Neural cell (in vitro differentiated cells): Measurements from ENCODE around the gene ATP13A1.

ENCODE experiments used
- EP300 ChIP-seq: fragments of 450-650 bp; conservative IDR thresholded peaks from 2 replicates; pipeline ENCODE4 v1.6.1; 2014; ENCODE audit warnings: antibody characterized with exemption, mild to moderate bottlenecking, moderate library complexity; ENCODE audit not compliant: poor library complexity, severe bottlenecking
- EZH2 ChIP-seq: fragments of 200-600, 300-800 bp; shearing (Covaris generic), sonication (generic); IDR thresholded peaks from 2 replicates; pipeline ENCODE4 v1.6.1; 2014; ENCODE audit warnings: antibody characterized with exemption, low read length, borderline replicate concordance, mild to moderate bottlenecking; ENCODE audit not compliant: insufficient read depth, poor library complexity, severe bottlenecking
- RAD21 ChIP-seq: fragments of 450-650 bp; conservative IDR thresholded peaks from 2 replicates; pipeline ENCODE4 v1.6.1; 2014; ENCODE audit warnings: antibody characterized with exemption, mild to moderate bottlenecking, moderate library complexity
- SMC3 ChIP-seq: fragments of 450-650 bp; conservative IDR thresholded peaks from 2 replicates; pipeline ENCODE4 v1.6.1; 2014; ENCODE audit warnings: antibody characterized with exemption, mild to moderate bottlenecking, moderate library complexity; ENCODE audit not compliant: poor library complexity
- TF ChIP-seq, protein P1 (sequence below): fragments of 450-650 bp; IDR thresholded peaks from 2 replicates; pipeline ENCODE4 v1.5.1; 2014; ENCODE audit warnings: antibody characterized with exemption, mild to moderate bottlenecking, moderate library complexity; ENCODE audit not compliant: poor library complexity, severe bottlenecking
- TF ChIP-seq, protein P2 (sequence below): IDR thresholded peaks from 2 replicates; pipeline ENCODE4 v1.6.1; 2012; ENCODE audit warnings: borderline replicate concordance

DNA sequence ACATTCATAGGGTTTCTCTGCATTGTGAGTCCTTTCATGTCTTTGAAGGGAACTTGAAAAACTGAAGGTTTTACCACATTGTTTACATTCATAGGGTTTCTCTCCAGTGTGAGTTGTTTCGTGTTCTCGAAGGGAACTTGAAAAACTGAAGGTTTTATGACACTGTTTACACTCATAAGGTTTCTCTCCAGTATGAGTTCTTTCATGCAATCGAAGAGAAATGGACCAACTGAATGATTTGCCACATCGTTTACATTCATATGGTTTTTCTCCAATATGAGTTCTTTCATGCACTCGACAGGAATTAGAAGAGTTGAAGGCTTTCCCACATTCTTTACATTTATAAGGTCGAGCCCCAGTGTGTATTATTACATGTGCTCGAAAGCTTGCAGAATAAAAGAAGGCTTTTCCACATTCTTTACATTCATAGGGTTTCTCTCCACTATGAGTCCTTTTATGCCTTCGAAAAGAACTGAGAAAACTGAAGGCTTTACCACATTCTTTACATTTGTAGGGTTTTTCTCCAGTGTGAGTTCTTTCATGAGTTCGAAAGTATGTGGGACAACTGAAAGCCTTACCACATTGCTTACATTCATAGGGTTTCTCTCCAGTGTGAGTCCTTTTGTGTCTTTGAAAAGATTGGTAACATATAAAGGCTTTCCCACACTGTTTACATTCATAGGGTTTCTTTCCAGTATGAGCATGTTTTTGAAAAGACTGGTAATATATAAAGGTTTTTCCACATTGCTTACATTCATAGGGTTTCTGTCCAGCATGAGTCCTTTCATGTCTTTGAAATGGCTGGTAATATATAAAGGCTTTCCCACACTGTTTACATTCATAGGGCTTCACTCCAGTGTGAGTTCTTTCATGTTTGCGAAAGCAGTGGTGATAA, 48.7 kb upstream of the ATP13A1 start:
- TF ChIP-seq, protein P1, sequence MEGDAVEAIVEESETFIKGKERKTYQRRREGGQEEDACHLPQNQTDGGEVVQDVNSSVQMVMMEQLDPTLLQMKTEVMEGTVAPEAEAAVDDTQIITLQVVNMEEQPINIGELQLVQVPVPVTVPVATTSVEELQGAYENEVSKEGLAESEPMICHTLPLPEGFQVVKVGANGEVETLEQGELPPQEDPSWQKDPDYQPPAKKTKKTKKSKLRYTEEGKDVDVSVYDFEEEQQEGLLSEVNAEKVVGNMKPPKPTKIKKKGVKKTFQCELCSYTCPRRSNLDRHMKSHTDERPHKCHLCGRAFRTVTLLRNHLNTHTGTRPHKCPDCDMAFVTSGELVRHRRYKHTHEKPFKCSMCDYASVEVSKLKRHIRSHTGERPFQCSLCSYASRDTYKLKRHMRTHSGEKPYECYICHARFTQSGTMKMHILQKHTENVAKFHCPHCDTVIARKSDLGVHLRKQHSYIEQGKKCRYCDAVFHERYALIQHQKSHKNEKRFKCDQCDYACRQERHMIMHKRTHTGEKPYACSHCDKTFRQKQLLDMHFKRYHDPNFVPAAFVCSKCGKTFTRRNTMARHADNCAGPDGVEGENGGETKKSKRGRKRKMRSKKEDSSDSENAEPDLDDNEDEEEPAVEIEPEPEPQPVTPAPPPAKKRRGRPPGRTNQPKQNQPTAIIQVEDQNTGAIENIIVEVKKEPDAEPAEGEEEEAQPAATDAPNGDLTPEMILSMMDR = no peak
- TF ChIP-seq, protein P2, sequence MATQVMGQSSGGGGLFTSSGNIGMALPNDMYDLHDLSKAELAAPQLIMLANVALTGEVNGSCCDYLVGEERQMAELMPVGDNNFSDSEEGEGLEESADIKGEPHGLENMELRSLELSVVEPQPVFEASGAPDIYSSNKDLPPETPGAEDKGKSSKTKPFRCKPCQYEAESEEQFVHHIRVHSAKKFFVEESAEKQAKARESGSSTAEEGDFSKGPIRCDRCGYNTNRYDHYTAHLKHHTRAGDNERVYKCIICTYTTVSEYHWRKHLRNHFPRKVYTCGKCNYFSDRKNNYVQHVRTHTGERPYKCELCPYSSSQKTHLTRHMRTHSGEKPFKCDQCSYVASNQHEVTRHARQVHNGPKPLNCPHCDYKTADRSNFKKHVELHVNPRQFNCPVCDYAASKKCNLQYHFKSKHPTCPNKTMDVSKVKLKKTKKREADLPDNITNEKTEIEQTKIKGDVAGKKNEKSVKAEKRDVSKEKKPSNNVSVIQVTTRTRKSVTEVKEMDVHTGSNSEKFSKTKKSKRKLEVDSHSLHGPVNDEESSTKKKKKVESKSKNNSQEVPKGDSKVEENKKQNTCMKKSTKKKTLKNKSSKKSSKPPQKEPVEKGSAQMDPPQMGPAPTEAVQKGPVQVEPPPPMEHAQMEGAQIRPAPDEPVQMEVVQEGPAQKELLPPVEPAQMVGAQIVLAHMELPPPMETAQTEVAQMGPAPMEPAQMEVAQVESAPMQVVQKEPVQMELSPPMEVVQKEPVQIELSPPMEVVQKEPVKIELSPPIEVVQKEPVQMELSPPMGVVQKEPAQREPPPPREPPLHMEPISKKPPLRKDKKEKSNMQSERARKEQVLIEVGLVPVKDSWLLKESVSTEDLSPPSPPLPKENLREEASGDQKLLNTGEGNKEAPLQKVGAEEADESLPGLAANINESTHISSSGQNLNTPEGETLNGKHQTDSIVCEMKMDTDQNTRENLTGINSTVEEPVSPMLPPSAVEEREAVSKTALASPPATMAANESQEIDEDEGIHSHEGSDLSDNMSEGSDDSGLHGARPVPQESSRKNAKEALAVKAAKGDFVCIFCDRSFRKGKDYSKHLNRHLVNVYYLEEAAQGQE = no peak
- TF ChIP-seq SMC3 = no peak
- no peak for TF ChIP-seq RAD21
- no peak for TF ChIP-seq EZH2
- no peak for TF ChIP-seq EP300
